ENCODE data around the gene RAP1GAP2.

GRCh38 chr17:3046753-3047152 lies 250.5 kb downstream of the RAP1GAP2 start:
- TF ChIP-seq CTCF (IDR thresholded peaks at IDR 0.05): no peak
- no peak for TF ChIP-seq POLR2AphosphoS5 (IDR thresholded peaks at IDR 0.05)

All from sigmoid colon (tissue), 4 donors.